ENCODE data around the gene SLC25A45.

Gene SLC25A45

GRCh38 chr11:65386307-65387140 lies 4.1 kb upstream of the SLC25A45 start, which contains the start of gene FRMD8:
Gene FRMD8, plus strand, starts transcription at chr11:65386637. Its CDS starts 400 bp downstream, at chr11:65387037.
- no peaks in the 10 kb centered on the region for H3K27me3 ChIP-seq (ENCODE audit: control insufficient read depth, insufficient read depth, low read length)
- peaks cover 23% of the 10 kb centered on the region for H3K4me1 ChIP-seq (ENCODE audit: control insufficient read depth, insufficient read depth, low read length)
- peak within 1 kb of the TSS; percentile 99 for H3K4me3 ChIP-seq (ENCODE audit: low read length)
- peak within 1 kb of the TSS; percentile 99 for H3K27ac ChIP-seq (ENCODE audit: low read depth, low read length)
- H3K9ac ChIP-seq (ENCODE audit: low read length), result peak within 1 kb of the TSS; percentile 83
- H3K36me3 ChIP-seq (ENCODE audit: control insufficient read depth, insufficient read depth, low read length), result peaks cover 3% of the 10 kb centered on the region

GRCh38 chr11:65384301-65384889 lies 1.9 kb upstream of the SLC25A45 start:
- Histone ChIP-seq H3K36me3 (ENCODE audit: control insufficient read depth, insufficient read depth, low read length) (peaks cover 3% of the 10 kb centered on the region), H3K4me1 (ENCODE audit: control insufficient read depth, insufficient read depth, low read length) (peaks cover 23% of the 10 kb centered on the region), H3K27me3 (ENCODE audit: control insufficient read depth, insufficient read depth, low read length) (no peaks in the 10 kb centered on the region), H3K27ac (ENCODE audit: low read depth, low read length) (peak overlapping the region; percentile 99), H3K4me3 (ENCODE audit: low read length) (no peak overlapping the region), H3K9ac (ENCODE audit: low read length) (no peak overlapping the region)

GRCh38 chr11:65383778-65384177 lies 1.3 kb upstream of the SLC25A45 start:
- H3K27me3 ChIP-seq (ENCODE audit: control insufficient read depth, insufficient read depth, low read length), result no peaks in the 10 kb centered on the region
- H3K9ac ChIP-seq (ENCODE audit: low read length), result no peak overlapping the region
- H3K4me3 ChIP-seq (ENCODE audit: low read length), result no peak overlapping the region
- peak overlapping the region; percentile 99 for H3K27ac ChIP-seq (ENCODE audit: low read depth, low read length)
- H3K36me3 ChIP-seq (ENCODE audit: control insufficient read depth, insufficient read depth, low read length), result peaks cover under 1% of the 10 kb centered on the region
- peaks cover 23% of the 10 kb centered on the region for H3K4me1 ChIP-seq (ENCODE audit: control insufficient read depth, insufficient read depth, low read length)

GRCh38 chr11:65382804-65383368 lies 440 bp upstream of the SLC25A45 start:
- Histone ChIP-seq H3K4me3 (ENCODE audit: low read length) (peak overlapping the region; percentile 76), H3K27me3 (ENCODE audit: control insufficient read depth, insufficient read depth, low read length) (no peaks in the 10 kb centered on the region), H3K9ac (ENCODE audit: low read length) (peak overlapping the region; percentile 42), H3K27ac (ENCODE audit: low read depth, low read length) (peak overlapping the region; percentile 99), H3K4me1 (ENCODE audit: control insufficient read depth, insufficient read depth, low read length) (peaks cover 23% of the 10 kb centered on the region), H3K36me3 (ENCODE audit: control insufficient read depth, insufficient read depth, low read length) (no peaks in the 10 kb centered on the region)

GRCh38 chr11:65381716-65382032 lies 772 bp downstream of the SLC25A45 start:
- Histone ChIP-seq H3K36me3 (ENCODE audit: control insufficient read depth, insufficient read depth, low read length) (no peaks in the 10 kb centered on the region), H3K9ac (ENCODE audit: low read length) (peak overlapping the region; percentile 85), H3K27ac (ENCODE audit: low read depth, low read length) (peak overlapping the region; percentile 99), H3K4me1 (ENCODE audit: control insufficient read depth, insufficient read depth, low read length) (peaks cover 20% of the 10 kb centered on the region), H3K27me3 (ENCODE audit: control insufficient read depth, insufficient read depth, low read length) (no peaks in the 10 kb centered on the region), H3K4me3 (ENCODE audit: low read length) (peak overlapping the region; percentile 76)

GRCh38 chr11:65380460-65381119 lies 1.9 kb downstream of the SLC25A45 start:
- Histone ChIP-seq H3K36me3 (ENCODE audit: control insufficient read depth, insufficient read depth, low read length) (no peaks in the 10 kb centered on the region), H3K27me3 (ENCODE audit: control insufficient read depth, insufficient read depth, low read length) (no peaks in the 10 kb centered on the region), H3K4me3 (ENCODE audit: low read length) (no peak overlapping the region), H3K9ac (ENCODE audit: low read length) (no peak overlapping the region), H3K4me1 (ENCODE audit: control insufficient read depth, insufficient read depth, low read length) (peaks cover 17% of the 10 kb centered on the region), H3K27ac (ENCODE audit: low read depth, low read length) (no peak overlapping the region)

- Histone ChIP-seq H3K27me3 (ENCODE audit: control insufficient read depth, insufficient read depth, low read length) (no peaks in the 10 kb centered on the region), H3K27ac (ENCODE audit: low read depth, low read length) (no peak overlapping the region), H3K4me3 (ENCODE audit: low read length) (no peak overlapping the region), H3K4me1 (ENCODE audit: control insufficient read depth, insufficient read depth, low read length) (peaks cover 17% of the 10 kb centered on the region), H3K9ac (ENCODE audit: low read length) (no peak overlapping the region), H3K36me3 (ENCODE audit: control insufficient read depth, insufficient read depth, low read length) (no peaks in the 10 kb centered on the region)
These were observed 2.6 kb downstream of the SLC25A45 start for GRCh38 chr11:65379698-65380459.

- Histone ChIP-seq H3K9ac (ENCODE audit: low read length) (no peak overlapping the region), H3K4me3 (ENCODE audit: low read length) (no peak overlapping the region), H3K4me1 (ENCODE audit: control insufficient read depth, insufficient read depth, low read length) (peaks cover 17% of the 10 kb centered on the region), H3K36me3 (ENCODE audit: control insufficient read depth, insufficient read depth, low read length) (no peaks in the 10 kb centered on the region), H3K27me3 (ENCODE audit: control insufficient read depth, insufficient read depth, low read length) (no peaks in the 10 kb centered on the region), H3K27ac (ENCODE audit: low read depth, low read length) (no peak overlapping the region)
These were observed 3.4 kb downstream of the SLC25A45 start for GRCh38 chr11:65378928-65379638.

- Histone ChIP-seq H3K27ac (ENCODE audit: low read depth, low read length) (no peak overlapping the region), H3K9ac (ENCODE audit: low read length) (no peak overlapping the region), H3K4me3 (ENCODE audit: low read length) (no peak overlapping the region), H3K36me3 (ENCODE audit: control insufficient read depth, insufficient read depth, low read length) (no peaks in the 10 kb centered on the region), H3K4me1 (ENCODE audit: control insufficient read depth, insufficient read depth, low read length) (peaks cover 16% of the 10 kb centered on the region), H3K27me3 (ENCODE audit: control insufficient read depth, insufficient read depth, low read length) (no peaks in the 10 kb centered on the region)
These were observed 4.1 kb downstream of the SLC25A45 start for GRCh38 chr11:65378208-65378927.

GRCh38 chr11:65377777-65378176 lies 4.7 kb downstream of the SLC25A45 start:
- Histone ChIP-seq H3K9ac (ENCODE audit: low read length) (no peak overlapping the region), H3K4me3 (ENCODE audit: low read length) (no peak overlapping the region), H3K4me1 (ENCODE audit: control insufficient read depth, insufficient read depth, low read length) (peaks cover 10% of the 10 kb centered on the region), H3K27me3 (ENCODE audit: control insufficient read depth, insufficient read depth, low read length) (no peaks in the 10 kb centered on the region), H3K36me3 (ENCODE audit: control insufficient read depth, insufficient read depth, low read length) (no peaks in the 10 kb centered on the region), H3K27ac (ENCODE audit: low read depth, low read length) (no peak overlapping the region)

GRCh38 chr11:65377036-65377435 lies 5.4 kb downstream of the SLC25A45 start:
- H3K27me3 ChIP-seq (ENCODE audit: control insufficient read depth, insufficient read depth, low read length), result no peaks in the 10 kb centered on the region
- peaks cover 5% of the 10 kb centered on the region for H3K4me1 ChIP-seq (ENCODE audit: control insufficient read depth, insufficient read depth, low read length)
- H3K9ac ChIP-seq (ENCODE audit: low read length), result no peak overlapping the region

More at GRCh38 chr11:65377036-65377435, 5.4 kb downstream of the SLC25A45 start:
- no peak overlapping the region for H3K4me3 ChIP-seq (ENCODE audit: low read length)
- H3K27ac ChIP-seq (ENCODE audit: low read depth, low read length), result no peak overlapping the region
- H3K36me3 ChIP-seq (ENCODE audit: control insufficient read depth, insufficient read depth, low read length), result no peaks in the 10 kb centered on the region
